Nephron progenitor cell (in vitro differentiated cells): Measurements from ENCODE around the gene POLR2B.

Source experiments
- DNase-seq: peaks from one replicate; pipeline ENCODE4 v3.0.0; 2021
- H3K27ac Mint-ChIP-seq: 2 replicates; pipeline ENCODE4 v1.8.0; 2021; ENCODE audit warnings: mild to moderate bottlenecking, moderate library complexity, mixed read lengths
- H3K27me3 Mint-ChIP-seq: 2 replicates; pipeline ENCODE4 v1.8.0; 2021; ENCODE audit warnings: mild to moderate bottlenecking, low read depth, mixed read lengths; ENCODE audit not compliant: poor library complexity
- H3K36me3 Mint-ChIP-seq: 2 replicates; pipeline ENCODE4 v1.8.0; 2021; ENCODE audit warnings: low read depth, mixed read lengths
- H3K4me1 Mint-ChIP-seq: 2 replicates; pipeline ENCODE4 v1.8.0; 2021; ENCODE audit warnings: mixed read lengths
- H3K4me3 Mint-ChIP-seq: 2 replicates; pipeline ENCODE4 v1.8.0; 2021; ENCODE audit warnings: mild to moderate bottlenecking, moderate library complexity, mixed read lengths
- H3K9me3 Mint-ChIP-seq: 2 replicates; pipeline ENCODE4 v1.8.0; 2021; ENCODE audit warnings: mild to moderate bottlenecking, moderate library complexity, mixed read lengths
- CTCF ChIP-seq: fragments of 200-600 bp; sonication (generic); IDR thresholded peaks from 2 replicates; pipeline ENCODE4 v1.5.0; 2021; ENCODE audit warnings: antibody characterized with exemption

Gene POLR2B

DNA sequence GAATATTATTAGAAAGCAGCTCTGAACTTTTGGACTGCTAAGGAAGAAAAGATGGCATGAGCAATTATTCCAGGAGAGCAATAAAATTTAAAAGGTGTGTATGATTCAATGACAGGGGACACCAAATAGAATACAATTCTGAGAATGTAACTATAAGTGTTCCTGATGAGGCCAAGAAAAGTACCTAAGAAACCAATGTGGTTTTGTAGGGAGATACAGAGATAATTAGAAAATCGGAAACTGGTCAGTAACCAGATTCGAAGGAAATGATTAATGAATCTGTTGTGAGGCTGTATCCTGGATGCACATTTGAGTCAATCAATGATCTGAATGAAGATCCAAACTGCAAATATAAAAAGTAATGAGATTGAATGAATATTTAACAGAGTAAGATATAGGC is 7.3 kb upstream of the POLR2B start:
- H3K9me3 Mint-ChIP-seq, result peaks cover 21% of the 10 kb centered on the region
- peaks cover 66% of the 10 kb centered on the region for H3K36me3 Mint-ChIP-seq
- peaks cover 16% of the 10 kb centered on the region for H3K4me1 Mint-ChIP-seq
- no peak for TF ChIP-seq CTCF
- no peaks in the 10 kb centered on the region for H3K27me3 Mint-ChIP-seq
- H3K4me3 Mint-ChIP-seq, result no peak overlapping the region
- no peak for DNase-seq
- no peak overlapping the region for H3K27ac Mint-ChIP-seq

DNA sequence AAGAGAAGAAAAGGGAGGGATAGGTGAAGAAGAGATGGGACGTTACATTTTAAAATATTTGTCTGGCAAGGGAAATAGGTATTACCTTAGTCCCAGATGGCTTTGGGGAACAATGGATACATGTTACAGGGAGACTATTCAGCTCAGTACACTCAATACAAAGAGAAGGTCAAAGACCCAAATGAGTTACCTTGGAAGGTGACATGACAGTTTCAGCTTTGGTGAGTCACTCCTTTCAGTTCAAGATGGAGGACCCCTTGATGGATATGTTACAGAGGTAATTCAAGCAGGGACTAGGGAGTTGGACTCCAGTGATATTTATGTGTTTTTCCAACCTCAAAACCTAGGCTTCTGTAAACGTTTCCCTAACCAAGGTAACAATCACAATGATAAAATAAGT is 6.3 kb upstream of the POLR2B start:
- Mint-ChIP-seq H3K9me3 (peaks cover 21% of the 10 kb centered on the region), H3K27ac (no peak overlapping the region), H3K27me3 (no peaks in the 10 kb centered on the region), H3K36me3 (peaks cover 57% of the 10 kb centered on the region), H3K4me3 (no peak overlapping the region), H3K4me1 (peaks cover 19% of the 10 kb centered on the region)
- no peak for DNase-seq
- no peak for TF ChIP-seq CTCF

DNA sequence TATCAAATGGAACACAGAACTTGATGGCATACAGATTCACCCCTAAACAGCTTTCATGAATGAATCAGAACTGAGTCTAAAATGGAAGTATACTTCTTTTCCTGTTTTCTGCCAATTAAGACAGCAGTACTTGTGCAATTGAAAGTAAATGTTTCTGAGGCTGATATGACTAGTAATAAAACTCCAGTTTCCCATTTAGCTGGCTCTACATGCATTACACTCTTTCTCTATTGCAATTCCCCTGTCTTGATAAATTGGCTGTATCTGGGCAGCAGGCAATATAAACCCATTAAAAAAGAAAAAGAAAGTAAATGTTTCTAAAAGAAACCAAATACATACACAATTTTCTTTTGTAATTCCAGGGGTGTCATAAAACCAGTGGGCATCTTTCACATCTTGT is 5.9 kb upstream of the POLR2B start:
- no peak for TF ChIP-seq CTCF
- DNase-seq, result no peak
- H3K27ac Mint-ChIP-seq, result no peak overlapping the region
- H3K4me1 Mint-ChIP-seq, result peaks cover 19% of the 10 kb centered on the region
- peaks cover 54% of the 10 kb centered on the region for H3K36me3 Mint-ChIP-seq
- H3K9me3 Mint-ChIP-seq, result peaks cover 21% of the 10 kb centered on the region
- H3K4me3 Mint-ChIP-seq, result no peak overlapping the region
- peaks cover 2% of the 10 kb centered on the region for H3K27me3 Mint-ChIP-seq

GRCh38 chr4:56973336-56973735 is 5.4 kb upstream of the POLR2B start:
- TF ChIP-seq CTCF, result no peak
- DNase-seq, result no peak
- Mint-ChIP-seq H3K9me3 (peaks cover 21% of the 10 kb centered on the region), H3K27me3 (peaks cover 4% of the 10 kb centered on the region), H3K36me3 (peaks cover 54% of the 10 kb centered on the region), H3K4me3 (no peak overlapping the region), H3K4me1 (peaks cover 19% of the 10 kb centered on the region), H3K27ac (no peak overlapping the region)

DNA sequence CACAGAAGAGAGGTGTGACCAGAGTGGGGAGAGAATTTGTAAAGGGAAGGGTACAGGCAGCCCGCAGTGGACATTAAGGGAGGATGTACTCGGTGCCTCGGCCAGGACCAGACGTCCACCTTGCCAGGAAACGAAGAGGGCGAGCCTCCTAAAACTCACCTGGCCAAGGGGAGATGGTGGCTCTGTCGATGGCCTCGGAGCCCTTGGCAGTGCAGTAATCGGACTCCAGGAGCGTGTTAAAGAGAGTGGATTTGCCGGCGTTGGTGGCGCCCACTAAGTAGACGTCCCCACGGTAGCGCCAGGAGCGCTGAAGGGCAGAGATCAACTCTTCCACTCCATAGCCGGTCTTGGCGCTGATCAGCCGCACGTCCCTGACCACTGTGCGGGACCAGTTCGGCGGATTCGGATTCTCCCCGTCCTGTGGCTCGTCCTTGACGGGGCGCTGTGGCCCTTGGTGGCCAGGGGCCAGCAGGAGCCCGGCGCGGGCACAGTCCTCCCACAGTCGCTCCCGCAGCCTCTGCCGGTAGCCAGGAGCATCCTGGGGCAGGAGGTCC is 2.3 kb upstream of the POLR2B start:
- H3K4me3 Mint-ChIP-seq, result peak overlapping the region; percentile 100
- H3K27ac Mint-ChIP-seq, result no peak overlapping the region
- peaks cover 41% of the 10 kb centered on the region for H3K4me1 Mint-ChIP-seq
- H3K27me3 Mint-ChIP-seq, result peaks cover 4% of the 10 kb centered on the region
- peak; percentile 36 for DNase-seq
- TF ChIP-seq CTCF, result no peak
- peaks cover 21% of the 10 kb centered on the region for H3K9me3 Mint-ChIP-seq
- peaks cover 30% of the 10 kb centered on the region for H3K36me3 Mint-ChIP-seq

DNA sequence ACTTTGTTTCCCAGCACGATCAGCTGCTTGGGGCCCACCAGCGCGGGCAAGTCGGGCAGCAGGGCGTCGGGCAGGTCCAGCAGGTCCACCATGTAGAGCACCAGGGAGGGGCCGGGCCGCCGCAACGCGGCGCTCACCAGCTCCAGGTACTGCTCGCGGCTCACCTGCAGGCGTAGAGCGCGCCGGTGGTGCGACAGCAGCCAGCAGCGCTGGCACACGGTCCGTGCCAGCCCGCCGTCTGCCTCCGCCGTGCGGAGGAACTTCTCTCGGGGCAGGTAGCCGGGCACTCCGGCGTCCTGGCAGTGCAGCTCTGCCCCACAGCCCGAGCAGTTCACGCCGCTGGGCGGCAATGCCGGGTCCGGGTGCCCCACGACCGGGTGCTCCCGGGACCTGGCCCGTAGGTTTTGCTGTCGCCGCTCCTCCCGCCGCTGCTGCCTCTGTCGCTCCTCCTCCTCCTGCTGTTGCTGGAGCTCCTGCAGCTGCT is 1.8 kb upstream of the POLR2B start:
- Mint-ChIP-seq H3K27ac (peak overlapping the region; percentile 99), H3K36me3 (peaks cover 29% of the 10 kb centered on the region), H3K9me3 (peaks cover 21% of the 10 kb centered on the region), H3K27me3 (peaks cover 4% of the 10 kb centered on the region), H3K4me1 (peaks cover 46% of the 10 kb centered on the region), H3K4me3 (peak overlapping the region; percentile 100)
- DNase-seq, result peak; percentile 55
- TF ChIP-seq CTCF, result no peak
